Smooth muscle cell of the coronary artery (primary cell): ENCODE data around the gene LPAR6. TPM values are rescaled to one million over a fixed set of nuclear protein-coding genes. Genes with fewer than 3 reads are reported as not detected.

ENCODE experiments used
- total RNA-seq: library from RNA; depleted of rRNA; stranded (reverse); fragments of >200 nt; gene quantifications from 2 replicates; pipeline ENCODE4 v1.2.3, GENCODE V29; 2014; ENCODE audit warnings: low replicate concordance

Gene LPAR6, protein sequence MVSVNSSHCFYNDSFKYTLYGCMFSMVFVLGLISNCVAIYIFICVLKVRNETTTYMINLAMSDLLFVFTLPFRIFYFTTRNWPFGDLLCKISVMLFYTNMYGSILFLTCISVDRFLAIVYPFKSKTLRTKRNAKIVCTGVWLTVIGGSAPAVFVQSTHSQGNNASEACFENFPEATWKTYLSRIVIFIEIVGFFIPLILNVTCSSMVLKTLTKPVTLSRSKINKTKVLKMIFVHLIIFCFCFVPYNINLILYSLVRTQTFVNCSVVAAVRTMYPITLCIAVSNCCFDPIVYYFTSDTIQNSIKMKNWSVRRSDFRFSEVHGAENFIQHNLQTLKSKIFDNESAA
- 5.1 and 7.7 TPM in 2 replicates for total RNA-seq

DNA sequence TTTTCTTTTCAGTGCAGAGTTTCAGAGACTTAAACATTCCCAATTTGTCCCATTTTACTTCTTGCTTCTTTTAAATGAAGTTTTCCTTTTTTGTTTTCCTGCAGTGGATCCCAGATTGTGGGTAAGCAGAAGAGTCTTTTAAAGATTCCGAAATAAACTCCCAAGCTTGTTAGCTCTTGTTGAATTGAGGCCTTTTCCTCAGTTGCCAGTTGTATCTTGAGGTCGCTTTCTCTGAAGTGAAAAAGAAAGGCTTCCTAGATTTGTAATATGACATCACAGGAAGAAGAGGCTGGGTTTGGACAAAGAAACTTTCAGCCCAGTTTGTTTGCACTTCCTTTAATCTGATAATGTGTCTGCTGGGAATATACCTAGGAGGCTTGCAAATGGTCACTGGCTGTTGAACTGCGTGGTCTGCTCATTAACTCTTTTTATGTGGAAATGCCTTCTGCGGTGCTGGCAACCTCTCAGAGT lies at the start of gene LPAR6:
Gene LPAR6 (minus strand): TSS at position 233 of the 471 bp plus-strand sequence. CDS start 690 bp downstream, outside the sequence.

Other genes starting within 250 kb of the LPAR6 start
- gene ITM2B, start 179.9 kb downstream of the LPAR6 start, total RNA-seq, result 81.8 and 168 TPM in 2 replicates
- gene RB1, start 109.4 kb downstream of the LPAR6 start, total RNA-seq, result 15.0 and 26.4 TPM in 2 replicates
- 4.7 and 7.6 TPM in 2 replicates for gene RCBTB2, start 120.0 kb upstream of the LPAR6 start, total RNA-seq
- gene CYSLTR2, start 240.8 kb upstream of the LPAR6 start, total RNA-seq, result not detected in 2 replicates